Adrenal gland (tissue), 5 donors: ENCODE measurements around the gene BMP2K.

Experiments
- CTCF ChIP-seq, 6 experiments: fragments of 450-650 bp in 4 of 6; fragments of 200-600 bp in 2 of 6; sonication (generic) in 1 of 6; IDR thresholded peaks; 1 replicate in 5 of 6; 2 replicates in 1 of 6; pipeline versions ENCODE4 v1.5.1 to v1.8.0; 2016 to 2021; ENCODE audit warnings: antibody characterized with exemption in 6 of 6, mild to moderate bottlenecking in 2 of 6, moderate library complexity in 1 of 6
- POLR2A ChIP-seq, 2 donors: fragments of 450-650 bp; IDR thresholded peaks; one replicate each; pipeline ENCODE4 v1.6.1; 2017; ENCODE audit warnings: antibody characterized with exemption in 2 of 2, mild to moderate bottlenecking in 2 of 2, moderate library complexity in 1 of 2
- donor health status: DM: no; HTN: no; CAD: no.

GRCh38 chr4:78960926-78961325, 184.8 kb downstream of the BMP2K start:
- TF ChIP-seq CTCF (IDR thresholded peaks at IDR 0.05) (no peak), POLR2A (IDR thresholded peaks at IDR 0.05) (no peak)
